ENCODE measurements around the gene TOR4A.
A peak's percentile ranks its signal among the peaks of the same experiment; 100 is the strongest.
"Not testable (repeated sequence)": the region's sequence is repeated elsewhere in the genome, so short reads cannot be mapped to it uniquely, and the experiment has no call there.

TOR4A gene

DNA sequence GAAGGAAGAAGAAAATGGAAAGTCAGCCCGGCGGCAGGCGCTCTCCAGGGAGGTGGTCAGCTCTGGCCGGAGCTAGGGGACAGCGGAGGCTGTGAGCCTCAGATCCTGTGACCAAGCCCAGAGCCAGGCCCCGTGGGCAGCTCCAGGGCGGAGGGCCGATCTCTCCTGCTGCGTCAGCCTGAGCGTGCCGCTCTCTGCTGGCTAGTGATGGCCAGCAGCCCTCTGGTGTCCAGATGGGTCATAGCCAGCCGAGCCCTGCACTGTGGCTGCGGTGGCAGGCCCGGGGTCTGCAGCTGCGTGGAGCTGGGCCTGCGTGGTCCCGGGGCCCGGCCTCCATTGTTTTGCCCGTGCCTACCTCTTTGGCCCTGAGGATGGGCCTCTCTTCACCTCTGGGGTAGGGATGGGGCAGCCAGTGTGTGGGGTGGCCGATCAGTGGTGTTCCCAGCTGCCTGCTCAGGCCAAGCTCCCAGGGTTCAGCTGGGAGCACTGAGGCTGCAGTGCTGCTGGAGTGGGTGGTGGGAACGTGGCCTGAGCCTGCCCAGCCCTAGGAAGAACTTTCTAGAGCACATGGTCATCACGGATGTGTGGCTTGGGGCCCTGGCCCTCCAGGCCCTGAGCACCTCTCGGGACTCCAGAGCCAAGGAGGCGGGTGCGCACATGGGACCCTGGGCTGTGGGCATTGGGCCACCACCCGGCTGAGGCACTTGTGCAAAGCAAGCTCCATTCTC lies 41.6 kb downstream of the TOR4A start:
- DNase-seq: peak; percentile 55

DNA sequence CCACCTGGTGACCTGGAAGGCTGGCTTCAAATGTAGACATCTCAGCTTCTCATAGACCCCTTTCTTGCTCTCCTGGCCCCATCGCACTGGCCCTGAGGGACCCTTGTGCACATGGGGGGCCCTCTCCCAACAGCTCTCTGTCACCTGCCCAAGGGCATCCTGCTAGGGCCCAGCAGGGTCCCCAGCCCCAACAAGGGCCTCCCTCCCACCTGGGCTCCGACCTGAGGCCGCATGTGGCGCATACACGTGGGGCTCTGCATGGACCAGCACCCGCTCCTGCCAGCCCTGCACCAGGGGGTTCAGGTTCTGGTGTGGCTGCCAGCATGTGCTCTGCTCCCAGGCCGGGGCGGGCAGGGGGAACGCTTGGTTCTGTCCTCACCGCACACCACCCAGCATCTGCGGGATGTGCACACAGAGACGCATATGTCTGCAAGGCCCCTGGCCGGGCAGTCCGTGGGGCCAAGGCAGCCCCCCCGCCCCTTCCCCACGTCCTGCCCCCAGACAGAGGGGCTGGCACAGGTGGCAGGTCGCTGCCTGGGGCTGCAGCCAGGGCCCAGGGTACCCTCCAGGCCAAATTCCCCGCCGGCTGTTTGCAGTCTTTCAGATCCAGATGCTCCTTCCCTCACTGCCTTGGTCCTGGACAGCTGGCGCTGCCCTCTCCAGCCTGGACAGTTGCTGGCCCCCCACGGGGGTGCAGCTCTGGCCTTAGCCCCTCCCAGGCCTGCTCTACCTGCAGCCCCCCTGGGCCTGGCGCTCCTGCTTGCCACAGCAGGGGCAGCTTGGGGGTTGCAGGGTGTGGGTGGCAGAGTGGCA lies 42.4 kb downstream of the TOR4A start:
- no peak for DNase-seq

DNA sequence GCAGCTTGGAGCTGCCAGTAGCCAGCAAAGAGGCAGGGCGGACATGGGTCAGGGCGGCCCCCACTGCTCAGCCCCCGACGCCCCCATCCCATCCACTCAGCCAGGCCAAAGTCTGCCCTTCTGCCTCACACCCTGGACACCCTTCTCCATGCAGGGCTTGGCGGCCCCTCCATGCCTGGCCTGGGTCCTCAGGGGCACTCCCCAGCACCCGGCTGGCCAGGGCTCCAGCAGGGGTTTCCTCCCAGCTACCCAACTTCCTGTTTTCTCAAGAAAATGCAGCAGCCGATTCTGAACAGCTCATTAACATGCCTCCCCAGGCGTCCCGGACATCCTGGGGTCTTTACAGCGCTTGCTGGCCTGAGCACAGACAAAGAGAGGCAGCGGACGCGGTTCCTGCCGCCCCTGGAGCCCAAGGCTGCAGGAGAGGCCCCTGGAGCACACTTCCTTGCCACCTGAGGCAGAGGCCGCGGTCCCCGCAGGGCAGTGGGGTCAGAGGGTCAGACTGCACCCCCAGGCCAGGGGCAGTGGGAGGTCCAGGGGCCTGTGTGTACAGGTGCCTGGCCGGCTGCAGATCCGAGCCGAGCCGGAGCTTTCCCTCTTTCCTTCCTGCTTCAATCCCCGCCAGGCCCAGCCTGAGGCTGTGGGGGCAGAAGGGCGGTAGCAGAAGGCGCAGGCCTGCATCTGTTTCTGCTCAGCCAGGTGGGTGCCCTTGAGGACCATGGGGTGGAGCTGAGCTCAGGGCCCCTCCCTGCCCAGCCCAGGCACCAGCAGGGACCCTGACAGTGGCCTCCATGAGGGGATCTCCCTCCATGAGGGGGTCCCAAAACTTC lies 43.2 kb downstream of the TOR4A start:
- DNase-seq: peak; percentile 45

DNA sequence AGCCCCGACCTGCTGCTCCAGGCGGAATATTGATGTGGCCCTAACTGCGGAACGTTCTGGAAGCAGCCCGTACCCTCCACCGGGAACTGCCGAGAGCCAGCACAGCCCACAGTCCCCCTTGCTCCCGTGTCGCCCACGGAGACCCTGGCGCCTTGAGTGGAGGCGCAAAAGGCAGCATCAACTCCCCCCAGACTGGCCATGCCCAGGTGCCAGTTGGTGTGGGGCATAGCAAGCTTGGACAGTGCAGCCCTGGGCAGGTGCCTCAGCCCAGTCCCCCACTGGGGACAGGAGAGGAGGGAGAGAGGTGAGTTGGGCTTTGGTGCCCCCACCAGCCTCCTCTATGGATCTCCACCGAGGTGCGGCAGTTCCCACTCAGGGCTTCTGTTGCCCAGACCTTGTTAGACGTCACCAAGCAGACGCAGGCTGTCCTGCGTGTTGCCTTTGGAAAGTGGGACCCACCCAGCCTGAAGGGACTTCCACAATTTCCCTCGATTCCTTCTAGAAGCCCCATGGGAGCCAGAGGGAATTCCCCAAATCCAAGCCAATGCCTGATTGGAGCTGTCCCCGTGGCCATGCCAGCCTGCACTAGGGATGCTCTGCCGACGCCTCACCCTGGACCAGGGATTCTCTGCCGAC lies 44.3 kb downstream of the TOR4A start:
- DNase-seq: no peak

DNA sequence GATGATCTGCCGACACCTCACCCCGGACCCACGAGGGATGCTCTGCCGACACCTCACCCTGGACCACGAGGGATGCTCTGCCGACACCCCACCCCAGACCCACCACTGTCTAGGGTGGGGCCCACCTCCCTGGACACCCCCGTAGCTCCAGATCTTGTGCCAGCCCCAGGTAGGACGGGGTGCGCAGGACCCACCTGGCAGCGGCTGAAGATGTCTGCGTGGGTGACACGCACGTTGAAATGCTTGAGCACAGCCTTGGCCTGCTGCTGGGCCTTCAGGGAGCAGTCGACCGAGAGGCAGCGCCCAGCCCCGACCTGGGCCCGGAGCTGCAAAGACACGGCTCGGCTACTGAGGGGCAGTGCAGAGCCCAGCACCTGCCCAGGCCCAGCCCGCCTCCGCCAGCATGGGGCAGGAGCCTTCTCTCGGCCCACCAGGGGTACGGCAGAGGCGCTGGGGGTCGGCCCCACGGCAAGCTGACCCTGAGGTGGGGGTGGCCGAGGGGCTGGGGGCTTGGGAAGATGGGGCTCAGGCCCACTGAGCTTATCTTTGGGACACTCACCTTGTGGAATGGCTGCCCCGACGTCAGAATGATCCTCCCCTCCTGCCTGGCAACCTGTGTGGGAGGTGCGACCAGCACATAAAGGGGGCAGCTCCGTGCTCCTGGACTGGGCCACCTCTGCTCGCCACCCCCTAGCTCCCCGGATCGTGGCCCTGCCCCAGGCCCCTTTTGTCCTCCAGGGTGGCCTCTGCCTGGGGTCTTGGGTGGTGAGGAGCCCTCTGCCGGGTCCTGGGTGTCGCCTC lies 46.2 kb downstream of the TOR4A start:
- no peak for DNase-seq

DNA sequence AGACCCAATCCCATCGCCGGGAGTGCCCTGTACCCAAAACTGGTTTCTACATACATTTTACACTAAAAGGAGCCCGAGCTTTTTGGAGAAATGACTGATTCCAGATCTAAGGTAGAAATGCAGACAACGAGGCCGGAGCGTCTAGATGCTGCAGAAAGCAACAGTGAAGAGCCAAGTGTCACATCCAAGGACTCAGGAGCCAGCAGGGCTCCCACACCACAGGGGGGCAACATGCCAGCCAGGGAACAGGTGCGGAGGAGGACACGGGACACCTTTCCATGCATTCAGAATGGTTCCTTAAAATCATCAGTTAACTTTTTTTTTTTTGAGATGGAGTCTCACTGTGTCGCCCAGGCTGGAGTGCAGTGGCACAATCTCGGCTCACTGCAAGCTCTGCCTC lies 47.6 kb downstream of the TOR4A start:
- no peak for DNase-seq

DNA sequence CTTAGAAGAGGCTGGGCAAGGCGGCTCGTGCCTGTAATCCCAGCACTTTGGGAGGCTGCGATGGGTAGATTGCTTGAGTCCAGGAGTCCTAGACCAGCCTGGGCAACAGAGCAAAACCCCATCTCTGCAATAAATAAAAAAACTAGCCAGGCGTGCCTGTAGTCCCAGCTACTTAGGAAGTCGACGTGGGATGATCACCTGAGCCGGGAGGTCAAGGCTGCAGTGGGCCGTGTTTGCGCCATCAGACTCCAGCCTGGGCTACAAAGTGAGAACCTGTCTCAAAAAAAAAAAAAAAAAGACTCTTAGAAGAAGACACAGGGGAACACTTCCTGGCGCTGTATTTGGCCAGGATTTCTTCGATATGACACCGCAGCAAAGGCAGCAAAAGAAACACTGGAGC lies 48.3 kb downstream of the TOR4A start:
- DNase-seq: no peak

DNA sequence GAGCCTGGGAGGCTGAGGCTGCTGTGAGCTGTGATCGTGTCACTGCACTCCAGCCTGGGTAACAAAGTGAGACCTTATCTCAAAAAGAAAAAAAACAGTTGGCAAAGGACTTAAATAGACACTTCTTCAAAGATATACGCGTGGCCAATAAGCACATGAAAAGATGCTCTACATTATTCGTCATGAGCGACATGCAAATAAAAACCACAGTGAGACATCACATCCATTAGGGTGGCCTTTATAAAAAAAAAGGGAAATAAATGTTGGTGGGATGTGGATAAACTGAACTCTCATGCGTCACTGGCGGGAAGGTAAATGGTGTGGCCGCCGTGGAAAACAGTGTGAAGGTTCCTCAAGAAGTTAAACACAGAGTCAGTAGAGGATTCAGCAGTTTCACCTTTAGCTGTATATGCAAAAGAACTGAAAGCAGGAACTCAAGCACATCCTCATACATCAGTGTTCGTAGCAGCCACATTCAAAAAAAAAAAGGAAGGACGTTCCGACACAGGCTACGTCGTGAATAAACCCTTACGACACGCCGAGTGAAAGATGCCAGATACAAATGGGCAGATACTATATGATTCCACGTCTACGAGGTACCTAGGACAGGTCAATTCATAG lies 49.0 kb downstream of the TOR4A start:
- DNase-seq: no peak

DNA sequence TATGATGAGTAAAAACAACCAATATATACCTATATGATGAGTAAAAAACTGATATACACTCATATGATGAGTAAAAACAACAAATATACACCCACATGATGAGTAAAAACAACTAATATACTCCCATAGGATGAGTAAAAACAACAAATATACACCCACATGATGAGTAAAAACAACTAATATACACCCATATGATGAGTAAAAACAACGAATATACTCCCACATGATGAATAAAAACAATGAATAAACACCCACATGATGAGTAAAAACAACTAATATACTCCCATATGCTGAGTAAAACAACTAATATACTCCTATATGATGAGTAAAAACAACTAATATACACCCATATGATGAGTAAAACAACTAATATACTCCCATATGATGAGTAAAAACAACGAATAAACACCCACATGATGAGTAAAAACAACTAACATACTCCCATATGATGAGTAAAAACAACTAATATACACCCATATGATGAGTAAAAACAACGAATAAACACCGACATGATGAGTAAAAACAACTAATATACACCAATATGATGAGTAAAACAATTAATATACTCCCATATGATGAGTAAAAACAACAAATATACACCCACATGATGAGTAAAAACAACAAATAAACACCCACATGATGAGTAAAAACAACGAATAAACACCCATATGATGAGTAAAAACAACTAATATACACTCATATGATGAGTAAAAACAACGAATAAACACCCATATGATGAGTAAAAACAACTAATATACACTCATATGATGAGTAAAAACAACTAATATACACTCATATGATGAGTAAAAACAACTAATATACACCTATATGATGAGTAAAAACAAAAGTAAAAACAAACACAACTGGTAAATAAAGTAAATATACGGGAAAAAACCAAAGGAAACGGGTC lies 50.4 kb downstream of the TOR4A start:
- not testable (repeated sequence) for DNase-seq

DNA sequence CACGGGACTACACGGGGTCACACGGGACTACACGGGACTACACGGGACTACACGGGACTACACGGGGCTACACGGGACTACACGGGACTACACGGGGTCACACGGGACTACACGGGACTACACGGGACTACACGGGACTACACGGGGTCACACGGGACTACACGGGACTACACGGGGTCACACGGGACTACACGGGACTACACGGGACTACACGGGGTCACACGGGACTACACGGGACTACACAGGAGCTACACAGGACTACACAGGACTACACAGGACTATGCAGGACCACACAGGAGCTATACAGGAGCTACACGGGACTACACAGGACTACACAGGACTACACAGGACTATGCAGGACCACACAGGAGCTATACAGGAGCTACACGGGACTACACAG lies 52.1 kb downstream of the TOR4A start:
- not testable (repeated sequence) for DNase-seq

DNA sequence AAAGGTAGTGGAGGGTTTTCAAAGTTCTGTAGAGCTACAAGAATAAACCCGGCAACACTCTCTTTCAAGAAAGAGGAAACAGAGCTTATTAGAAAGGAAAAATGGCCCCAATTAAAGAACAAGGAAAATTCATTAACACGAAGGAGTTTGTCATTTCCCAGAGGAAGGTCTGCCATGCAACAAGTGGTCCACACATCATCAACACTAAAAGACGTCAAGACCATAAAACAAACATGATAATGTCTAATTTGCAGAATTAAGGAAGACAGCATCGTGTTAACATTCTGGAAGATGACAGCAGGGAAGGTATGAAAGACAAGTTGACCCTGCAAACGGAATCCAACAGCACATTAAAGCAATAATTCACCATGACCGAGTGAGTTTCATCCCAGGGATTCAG lies 53.2 kb downstream of the TOR4A start:
- DNase-seq: no peak

DNA sequence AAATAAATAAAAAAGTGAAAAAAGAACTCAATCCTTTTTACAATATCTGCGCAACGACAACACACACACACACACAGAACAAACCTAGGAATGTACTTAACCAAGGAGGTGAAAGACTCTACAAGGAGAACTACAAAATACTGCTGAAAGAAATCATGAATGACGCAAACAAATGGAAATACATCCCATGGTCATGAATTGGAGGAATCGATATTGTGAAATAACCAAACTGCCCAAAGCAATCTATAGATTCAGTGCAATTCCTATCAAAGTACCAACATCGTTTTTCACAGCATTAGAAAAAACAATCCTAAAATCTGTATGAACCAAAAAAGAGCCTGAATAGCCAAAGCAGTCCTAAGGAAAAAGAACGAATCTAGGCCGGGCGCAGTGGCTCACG lies 54.4 kb downstream of the TOR4A start:
- no peak for DNase-seq
